ENCODE measurements around the gene ABHD1. TPM values are rescaled to one million over a fixed set of nuclear protein-coding genes. Genes with fewer than 3 reads are reported as not detected.
"Not testable (repeated sequence)": the region's sequence is repeated elsewhere in the genome, so short reads cannot be mapped to it uniquely, and the experiment has no call there.

The ABHD1 gene
- total and polyA plus RNA-seq, 2 donors from 2014 or later: 0.69 to 2.9 TPM

DNA sequence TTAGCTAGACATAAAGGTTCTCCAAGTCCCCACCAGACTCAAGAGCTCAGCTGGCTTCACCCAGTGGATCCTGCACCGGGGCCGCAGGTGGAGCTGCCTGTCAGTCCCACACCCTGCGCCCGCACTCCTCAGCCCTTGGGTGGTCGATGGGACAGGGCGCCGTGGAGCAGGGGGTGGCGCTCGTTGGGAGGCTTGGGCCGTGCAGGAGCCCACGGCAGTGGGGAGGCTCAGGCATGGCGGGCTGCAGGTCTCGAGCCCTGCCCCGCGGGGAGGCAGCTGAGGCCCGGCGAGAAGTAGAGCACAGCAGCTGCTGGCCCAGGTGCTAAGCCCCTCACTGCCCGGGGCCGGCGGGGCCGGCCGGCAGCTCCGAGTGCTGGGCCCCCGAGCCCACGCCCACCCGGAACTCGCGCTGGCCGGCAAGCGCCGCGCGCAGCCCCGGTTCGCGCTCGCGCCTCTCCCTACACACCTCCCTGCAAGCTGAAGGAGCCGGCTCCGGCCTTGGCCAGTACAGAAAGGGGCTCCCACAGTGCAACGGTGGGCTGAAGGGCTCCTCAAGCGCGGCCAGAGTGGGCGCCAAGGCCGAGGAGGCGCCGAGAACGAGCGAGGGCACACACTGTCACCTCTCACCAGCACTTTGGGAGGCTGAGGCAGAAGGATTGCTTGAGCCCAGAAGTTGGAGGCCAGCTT lies 12.1 kb upstream of the ABHD1 start:
- H3K27me3 ChIP-seq (ENCODE audit: control insufficient read depth, insufficient read depth, low read length); H3K9ac ChIP-seq (ENCODE audit: low read length in 3 of 3); FAIRE-seq; H3K27ac ChIP-seq (ENCODE audit: low read depth in 2 of 2, low read length in 2 of 2); intact Hi-C loops (cut with DNase I); H3K36me3 ChIP-seq (ENCODE audit: control insufficient read depth in 2 of 3, insufficient read depth in 3 of 3, low read length in 3 of 3); H3K4me1 ChIP-seq (ENCODE audit: control insufficient read depth in 2 of 3, insufficient read depth in 2 of 3, low read depth in 1 of 3, low read length in 3 of 3); H3K4me3 ChIP-seq (ENCODE audit: low read length in 3 of 3); H3K9me3 ChIP-seq (ENCODE audit: control insufficient read depth in 2 of 3, insufficient read depth in 1 of 3, low read length in 3 of 3): not testable (repeated sequence)
- DNase-seq: peak in 1 of 5 donors; percentile 59

DNA sequence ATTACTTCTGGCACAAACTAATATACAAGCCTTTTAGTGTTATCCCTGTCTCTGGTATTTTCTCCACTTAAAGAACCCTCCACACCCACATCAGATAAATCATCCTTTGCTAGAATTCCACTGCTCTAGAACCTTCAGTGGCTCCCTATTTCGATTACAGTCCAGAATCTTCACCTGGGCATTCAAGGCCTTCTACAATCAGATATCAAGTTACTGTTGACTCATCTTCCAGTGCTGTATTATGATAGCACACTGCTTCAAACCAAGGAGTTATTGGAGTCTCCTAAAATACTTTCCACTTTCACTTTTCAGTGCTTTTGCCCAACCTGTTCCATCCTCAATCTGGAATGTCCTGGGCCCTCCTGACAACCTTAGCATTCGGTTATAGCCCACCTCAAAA lies 8.1 kb upstream of the ABHD1 start:
- TF ChIP-seq, protein P1, sequence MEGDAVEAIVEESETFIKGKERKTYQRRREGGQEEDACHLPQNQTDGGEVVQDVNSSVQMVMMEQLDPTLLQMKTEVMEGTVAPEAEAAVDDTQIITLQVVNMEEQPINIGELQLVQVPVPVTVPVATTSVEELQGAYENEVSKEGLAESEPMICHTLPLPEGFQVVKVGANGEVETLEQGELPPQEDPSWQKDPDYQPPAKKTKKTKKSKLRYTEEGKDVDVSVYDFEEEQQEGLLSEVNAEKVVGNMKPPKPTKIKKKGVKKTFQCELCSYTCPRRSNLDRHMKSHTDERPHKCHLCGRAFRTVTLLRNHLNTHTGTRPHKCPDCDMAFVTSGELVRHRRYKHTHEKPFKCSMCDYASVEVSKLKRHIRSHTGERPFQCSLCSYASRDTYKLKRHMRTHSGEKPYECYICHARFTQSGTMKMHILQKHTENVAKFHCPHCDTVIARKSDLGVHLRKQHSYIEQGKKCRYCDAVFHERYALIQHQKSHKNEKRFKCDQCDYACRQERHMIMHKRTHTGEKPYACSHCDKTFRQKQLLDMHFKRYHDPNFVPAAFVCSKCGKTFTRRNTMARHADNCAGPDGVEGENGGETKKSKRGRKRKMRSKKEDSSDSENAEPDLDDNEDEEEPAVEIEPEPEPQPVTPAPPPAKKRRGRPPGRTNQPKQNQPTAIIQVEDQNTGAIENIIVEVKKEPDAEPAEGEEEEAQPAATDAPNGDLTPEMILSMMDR (IDR thresholded peaks at IDR 0.05; ENCODE audit: borderline replicate concordance, extremely low read depth, insufficient read depth): no peak
- H3K27ac ChIP-seq (ENCODE audit: low read depth in 2 of 2, low read length in 2 of 2): no peak overlapping the region
- H3K4me3 ChIP-seq (ENCODE audit: low read length in 3 of 3): no peak overlapping the region
- H3K4me1 ChIP-seq (ENCODE audit: control insufficient read depth in 2 of 3, insufficient read depth in 2 of 3, low read depth in 1 of 3, low read length in 3 of 3): peaks cover 0 to 9% (median 0%) of the 10 kb centered on the region in 3 donors
- no peak overlapping the region for H3K9ac ChIP-seq (ENCODE audit: low read length in 3 of 3)
- peaks cover 0 to 1% (median 0%) of the 10 kb centered on the region in 3 donors for H3K9me3 ChIP-seq (ENCODE audit: control insufficient read depth in 2 of 3, insufficient read depth in 1 of 3, low read length in 3 of 3)
- intact Hi-C loops (cut with DNase I): no loop called here
- peaks cover 7% of the 10 kb centered on the region for H3K27me3 ChIP-seq (ENCODE audit: control insufficient read depth, insufficient read depth, low read length)
- FAIRE-seq (no peak), DNase-seq (no peak)
- no peaks in the 10 kb centered on the region for H3K36me3 ChIP-seq (ENCODE audit: control insufficient read depth in 2 of 3, insufficient read depth in 3 of 3, low read length in 3 of 3)

DNA sequence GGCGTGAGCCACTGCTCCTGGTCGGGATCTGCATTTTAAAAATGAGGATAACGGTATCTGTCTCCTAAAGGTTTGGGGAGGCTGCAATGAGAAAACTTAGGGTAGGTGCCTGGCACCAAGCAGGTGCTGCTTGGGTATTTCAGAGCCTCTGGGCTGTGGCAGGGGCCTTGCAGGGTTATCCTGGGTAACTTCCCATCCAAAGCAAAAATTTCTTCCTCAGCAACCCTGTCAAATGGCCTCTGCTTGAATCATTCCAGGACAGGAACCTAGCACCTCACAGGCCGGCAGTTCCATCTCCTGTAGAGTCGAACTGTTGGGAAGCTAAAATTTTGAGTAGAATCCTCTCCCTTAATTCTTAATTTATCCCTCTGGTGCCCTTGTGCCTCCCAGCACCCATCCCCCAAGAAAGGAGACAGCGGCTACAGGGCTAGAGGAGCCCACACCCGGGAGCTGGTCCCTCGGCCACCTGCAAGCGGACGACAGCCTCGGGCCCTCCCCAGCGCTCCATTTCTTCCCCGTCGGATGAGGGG lies 5.6 kb upstream of the ABHD1 start:
- H3K4me1 ChIP-seq (ENCODE audit: control insufficient read depth in 2 of 3, insufficient read depth in 2 of 3, low read depth in 1 of 3, low read length in 3 of 3): peaks cover 0 to 9% (median 0%) of the 10 kb centered on the region in 3 donors
- TF ChIP-seq, protein P1 (IDR thresholded peaks at IDR 0.05; ENCODE audit: borderline replicate concordance, extremely low read depth, insufficient read depth): no peak
- DNase-seq (no peak), FAIRE-seq (no peak)
- H3K9me3 ChIP-seq (ENCODE audit: control insufficient read depth in 2 of 3, insufficient read depth in 1 of 3, low read length in 3 of 3): peaks cover 0 to 1% (median 0%) of the 10 kb centered on the region in 3 donors
- no peak overlapping the region for H3K9ac ChIP-seq (ENCODE audit: low read length in 3 of 3)
- H3K27me3 ChIP-seq (ENCODE audit: control insufficient read depth, insufficient read depth, low read length): peaks cover 7% of the 10 kb centered on the region
- intact Hi-C loops (cut with DNase I): no loop called here
- no peak overlapping the region for H3K4me3 ChIP-seq (ENCODE audit: low read length in 3 of 3)
- no peak overlapping the region for H3K27ac ChIP-seq (ENCODE audit: low read depth in 2 of 2, low read length in 2 of 2)
- no peaks in the 10 kb centered on the region for H3K36me3 ChIP-seq (ENCODE audit: control insufficient read depth in 2 of 3, insufficient read depth in 3 of 3, low read length in 3 of 3)

DNA sequence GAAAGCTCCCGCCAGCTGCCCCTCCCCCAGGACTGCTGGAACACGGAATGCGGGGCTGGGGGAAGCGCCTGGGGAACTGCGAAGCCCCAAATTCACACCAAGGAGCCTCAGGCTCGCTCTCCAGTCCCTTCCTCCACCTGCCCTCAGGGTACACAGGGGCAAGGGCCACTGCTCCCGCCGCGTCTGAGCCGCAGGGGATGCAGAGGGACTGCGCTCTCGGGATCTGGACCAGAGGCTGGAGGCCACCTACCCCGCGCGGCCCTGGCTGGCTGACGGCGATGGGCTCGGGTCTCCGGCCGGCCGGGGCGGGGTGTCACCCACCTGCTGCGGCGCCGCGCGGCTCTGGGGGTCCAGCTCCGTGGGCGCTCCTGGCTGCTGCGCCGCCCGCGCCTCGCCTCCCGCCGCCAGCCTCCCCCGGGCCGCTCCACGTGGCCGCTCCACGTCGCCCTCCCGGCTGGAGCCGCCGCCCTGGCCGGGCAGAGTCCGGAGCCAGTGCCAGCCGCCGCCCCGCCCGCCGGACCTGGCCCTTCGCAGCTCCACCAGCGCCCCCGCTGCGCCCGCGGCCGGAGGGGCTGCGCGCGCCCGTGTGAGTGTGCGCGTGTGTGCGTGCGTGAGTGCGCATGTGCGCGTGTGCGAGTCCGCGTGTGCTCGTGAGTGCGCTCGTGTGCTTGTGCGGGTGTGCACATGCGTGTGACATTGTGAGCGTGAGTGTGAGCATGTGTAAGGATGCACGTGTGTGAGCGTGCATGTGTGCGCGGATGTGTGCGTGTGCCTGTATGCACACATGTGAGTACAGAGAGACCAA lies 4.9 kb upstream of the ABHD1 start, which contains the start of gene CGREF1:
CGREF1 (minus strand) TSS at position 604 of the 805 bp plus-strand sequence. CDS start 14,762 bp downstream, outside the sequence.
- DNase-seq: peak in 2 of 5 donors; percentile 23 to 37
- H3K4me3 ChIP-seq (ENCODE audit: low read length in 3 of 3): peak within 1 kb of the TSS; percentile 61 to 71 (median 68)
- intact Hi-C loops (cut with DNase I): no loop called here
- H3K27me3 ChIP-seq (ENCODE audit: control insufficient read depth, insufficient read depth, low read length): peaks cover 7% of the 10 kb centered on the region
- H3K9me3 ChIP-seq (ENCODE audit: control insufficient read depth in 2 of 3, insufficient read depth in 1 of 3, low read length in 3 of 3): peaks cover 0 to 1% (median 0%) of the 10 kb centered on the region in 3 donors
- H3K4me1 ChIP-seq (ENCODE audit: control insufficient read depth in 2 of 3, insufficient read depth in 2 of 3, low read depth in 1 of 3, low read length in 3 of 3): peaks cover 0 to 11% (median 0%) of the 10 kb centered on the region in 3 donors
- TF ChIP-seq, protein P1 (IDR thresholded peaks at IDR 0.05; ENCODE audit: borderline replicate concordance, extremely low read depth, insufficient read depth): no peak
- FAIRE-seq: no peak
- H3K36me3 ChIP-seq (ENCODE audit: control insufficient read depth in 2 of 3, insufficient read depth in 3 of 3, low read length in 3 of 3): no peaks in the 10 kb centered on the region
- H3K27ac ChIP-seq (ENCODE audit: low read depth in 2 of 2, low read length in 2 of 2): no peak within 1 kb of the TSS
- peak within 1 kb of the TSS in 1 of 3 donors; percentile 36 for H3K9ac ChIP-seq (ENCODE audit: low read length in 3 of 3)

DNA sequence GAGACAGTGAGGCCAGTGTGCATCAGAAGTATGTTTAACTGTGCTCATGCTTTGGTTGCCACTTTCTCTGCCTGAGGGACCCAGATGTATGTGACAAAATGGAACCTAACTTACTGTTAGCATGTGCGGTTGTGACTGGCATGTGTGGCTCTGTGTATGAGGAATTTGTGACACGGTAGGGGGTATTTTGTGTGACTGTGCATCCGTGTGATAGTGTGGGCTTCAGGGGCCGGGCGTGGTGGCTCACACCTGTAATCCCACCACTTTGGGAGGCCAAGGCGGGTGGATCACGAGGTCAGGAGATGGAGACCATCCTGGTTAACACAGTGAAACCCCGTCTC lies 4.3 kb upstream of the ABHD1 start:
- H3K27ac ChIP-seq (ENCODE audit: low read depth in 2 of 2, low read length in 2 of 2); FAIRE-seq; H3K36me3 ChIP-seq (ENCODE audit: control insufficient read depth in 2 of 3, insufficient read depth in 3 of 3, low read length in 3 of 3); H3K27me3 ChIP-seq (ENCODE audit: control insufficient read depth, insufficient read depth, low read length); DNase-seq; H3K9me3 ChIP-seq (ENCODE audit: control insufficient read depth in 2 of 3, insufficient read depth in 1 of 3, low read length in 3 of 3); intact Hi-C loops (cut with DNase I): not testable (repeated sequence)
- peak overlapping the region in 1 of 3 donors; percentile 36 for H3K9ac ChIP-seq (ENCODE audit: low read length in 3 of 3)
- peak overlapping the region; percentile 61 to 71 (median 68) for H3K4me3 ChIP-seq (ENCODE audit: low read length in 3 of 3)
- H3K4me1 ChIP-seq (ENCODE audit: control insufficient read depth in 2 of 3, insufficient read depth in 2 of 3, low read depth in 1 of 3, low read length in 3 of 3): peaks cover 0 to 15% (median 0%) of the 10 kb centered on the region in 3 donors

Data from kidney (tissue), 14 donors.